HUES6 (cell line): Measurements from ENCODE around the gene LRRC73.
"Not testable (repeated sequence)": the region's sequence is repeated elsewhere in the genome, so short reads cannot be mapped to it uniquely, and the experiment has no call there.

Source experiments
- H3K27ac ChIP-seq: 2 replicates; pipeline ENCODE4 v1.7.0; 2013; ENCODE audit warnings: low read depth, mild to moderate bottlenecking, low read length, inconsistent platforms
- H3K27me3 ChIP-seq: 2 replicates; pipeline ENCODE4 v1.6.1; 2013; ENCODE audit warnings: low read length; ENCODE audit not compliant: control insufficient read depth, insufficient read depth
- H3K36me3 ChIP-seq: 2 replicates; pipeline ENCODE4 v1.6.1; 2013; ENCODE audit warnings: low read length; ENCODE audit not compliant: control insufficient read depth, insufficient read depth
- H3K4me1 ChIP-seq: 2 replicates; pipeline ENCODE4 v1.6.1; 2013; ENCODE audit warnings: low read length; ENCODE audit not compliant: control insufficient read depth, insufficient read depth
- H3K4me3 ChIP-seq: 2 replicates; pipeline ENCODE4 v1.5.1; 2013; ENCODE audit warnings: low read depth, low read length
- H3K9ac ChIP-seq: one replicate; pipeline ENCODE4 v1.6.1; 2013; ENCODE audit warnings: mild to moderate bottlenecking, low read length
- H3K9me3 ChIP-seq: 2 replicates; pipeline ENCODE4 v1.6.1; 2013; ENCODE audit warnings: low read depth, low read length; ENCODE audit not compliant: control insufficient read depth, insufficient read depth

The LRRC73 gene

DNA sequence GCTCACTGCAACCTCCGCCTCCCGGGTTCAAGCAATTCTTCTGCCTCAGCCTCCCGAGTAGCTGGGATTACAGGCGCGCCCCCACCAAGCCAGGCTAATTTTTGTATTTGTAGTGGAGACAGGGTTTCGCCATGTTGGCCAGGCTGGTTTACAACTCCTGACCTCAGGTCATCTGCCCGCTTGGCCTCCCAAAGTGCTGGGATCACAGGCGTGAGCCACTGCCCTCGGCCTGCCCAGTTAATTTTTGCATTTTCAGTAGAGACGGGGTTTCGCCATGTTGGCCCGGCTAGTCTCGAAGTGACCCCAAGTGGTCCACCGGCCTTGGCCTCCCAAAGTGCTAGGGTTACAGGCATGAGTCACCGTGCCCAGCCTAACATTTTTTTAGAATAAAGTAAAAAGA lies 52.0 kb downstream of the LRRC73 start:
- H3K9me3 ChIP-seq, H3K36me3 ChIP-seq, H3K4me1 ChIP-seq, H3K4me3 ChIP-seq, H3K9ac ChIP-seq, H3K27ac ChIP-seq: not testable (repeated sequence)
- H3K27me3 ChIP-seq = peaks cover 32% of the 10 kb centered on the region

DNA sequence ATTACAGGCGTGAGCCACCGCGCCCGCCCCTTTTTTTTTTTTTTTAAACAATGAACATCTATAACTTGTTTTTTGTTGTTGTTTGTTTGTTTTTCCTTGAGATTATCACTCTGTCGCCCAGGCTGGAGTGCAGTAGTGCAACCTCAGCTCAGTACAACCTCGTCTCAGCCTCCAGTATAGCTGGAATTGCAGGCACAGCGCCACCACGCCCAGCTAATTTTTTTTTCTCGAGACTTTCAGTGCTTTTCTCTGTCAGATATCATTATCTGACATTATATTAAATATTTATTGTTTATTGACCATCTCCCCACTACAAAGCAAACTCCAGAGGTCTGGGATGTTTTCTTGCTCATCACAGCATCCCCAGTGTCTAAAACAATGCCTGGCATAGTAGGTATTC lies 52.5 kb downstream of the LRRC73 start:
- peaks cover 31% of the 10 kb centered on the region for H3K27me3 ChIP-seq
- H3K4me3 ChIP-seq = no peak overlapping the region
- H3K36me3 ChIP-seq = no peaks in the 10 kb centered on the region
- H3K9me3 ChIP-seq = no peaks in the 10 kb centered on the region
- H3K9ac ChIP-seq = no peak overlapping the region
- peaks cover 4% of the 10 kb centered on the region for H3K4me1 ChIP-seq
- H3K27ac ChIP-seq = no peak overlapping the region
